GM19351 (cell line): ENCODE results near the gene BORCS8.
"Not testable (repeated sequence)": the region's sequence is repeated elsewhere in the genome, so short reads cannot be mapped to it uniquely, and the experiment has no call there.

Experiments used
- ATAC-seq: cut with Tn5 transposase; IDR thresholded peaks from one replicate; pipeline ENCODE4 v1.9.1; 2021; ENCODE audit warnings: mild to moderate bottlenecking, moderate library complexity; ENCODE audit not compliant: unreplicated experiment

Gene BORCS8

GRCh38 chr19:19181488-19181998, 10.4 kb downstream of the BORCS8 start:
- ATAC-seq, result no peak

GRCh38 chr19:19179548-19180441, 12.2 kb downstream of the BORCS8 start:
- ATAC-seq, result no peak

- no peak for ATAC-seq
Measured at GRCh38 chr19:19176950-19177349, 15.0 kb downstream of the BORCS8 start.

DNA sequence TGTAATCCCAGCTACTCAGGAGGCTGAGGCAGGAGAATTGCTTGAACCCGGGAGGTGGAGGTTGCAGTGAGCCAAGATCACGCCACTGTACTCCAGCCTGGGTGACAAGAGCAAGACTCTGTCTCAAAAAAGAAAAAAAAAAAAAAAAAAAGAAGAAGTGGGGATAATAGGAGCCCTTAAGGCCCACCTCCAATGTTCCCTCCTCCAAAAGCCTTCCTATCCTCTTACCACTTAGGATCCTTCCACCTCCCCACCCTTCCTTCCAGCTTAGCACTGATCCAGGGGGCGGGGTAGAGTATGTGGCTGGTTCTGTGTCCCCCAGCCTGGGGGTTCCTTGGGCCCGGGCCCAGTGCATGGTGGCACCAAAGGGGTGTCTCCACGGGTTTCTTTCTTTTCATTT, 18.7 kb downstream of the BORCS8 start:
- ATAC-seq, result not testable (repeated sequence)

- no peak for ATAC-seq
Measured at GRCh38 chr19:19171821-19172532, 20.0 kb downstream of the BORCS8 start.

DNA sequence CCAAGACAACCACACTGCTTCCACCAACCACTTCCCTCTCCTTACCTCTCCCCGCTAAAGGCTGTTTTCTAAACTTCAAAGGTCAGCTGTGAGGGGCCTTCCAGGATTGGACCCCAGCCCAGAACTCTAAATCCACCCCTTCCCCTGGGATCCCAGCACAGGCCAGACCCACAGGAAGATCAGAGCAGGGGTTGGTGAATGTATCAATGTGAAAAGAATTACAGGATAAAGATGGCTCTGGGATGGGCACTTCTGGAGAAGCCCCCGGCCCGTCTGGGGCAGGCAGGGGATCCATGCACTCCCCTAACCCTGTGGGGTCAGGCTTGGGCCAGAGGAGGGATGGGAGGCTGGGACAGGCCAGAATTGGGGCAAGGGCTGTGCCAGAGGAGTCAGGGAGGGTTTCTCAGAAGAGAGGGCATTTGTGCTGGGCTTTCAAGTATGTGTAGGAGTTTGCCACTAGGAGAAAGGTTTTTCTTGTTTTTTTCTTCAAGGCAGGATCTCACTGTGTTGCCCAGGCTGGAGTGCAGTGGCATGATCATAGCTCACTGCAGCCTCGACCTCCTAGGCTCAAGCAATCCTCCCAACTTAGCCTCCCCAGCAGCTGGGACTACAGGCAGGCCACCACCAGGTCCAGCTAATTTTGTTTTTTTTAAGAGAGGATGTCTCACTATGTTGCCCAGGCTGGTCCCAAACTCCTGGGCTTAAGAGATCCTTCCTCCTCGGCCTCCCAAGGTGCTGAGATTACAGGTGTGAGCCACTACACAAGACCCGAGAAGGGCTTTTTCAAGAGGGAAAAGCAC, 20.9 kb downstream of the BORCS8 start:
- ATAC-seq, result no peak

DNA sequence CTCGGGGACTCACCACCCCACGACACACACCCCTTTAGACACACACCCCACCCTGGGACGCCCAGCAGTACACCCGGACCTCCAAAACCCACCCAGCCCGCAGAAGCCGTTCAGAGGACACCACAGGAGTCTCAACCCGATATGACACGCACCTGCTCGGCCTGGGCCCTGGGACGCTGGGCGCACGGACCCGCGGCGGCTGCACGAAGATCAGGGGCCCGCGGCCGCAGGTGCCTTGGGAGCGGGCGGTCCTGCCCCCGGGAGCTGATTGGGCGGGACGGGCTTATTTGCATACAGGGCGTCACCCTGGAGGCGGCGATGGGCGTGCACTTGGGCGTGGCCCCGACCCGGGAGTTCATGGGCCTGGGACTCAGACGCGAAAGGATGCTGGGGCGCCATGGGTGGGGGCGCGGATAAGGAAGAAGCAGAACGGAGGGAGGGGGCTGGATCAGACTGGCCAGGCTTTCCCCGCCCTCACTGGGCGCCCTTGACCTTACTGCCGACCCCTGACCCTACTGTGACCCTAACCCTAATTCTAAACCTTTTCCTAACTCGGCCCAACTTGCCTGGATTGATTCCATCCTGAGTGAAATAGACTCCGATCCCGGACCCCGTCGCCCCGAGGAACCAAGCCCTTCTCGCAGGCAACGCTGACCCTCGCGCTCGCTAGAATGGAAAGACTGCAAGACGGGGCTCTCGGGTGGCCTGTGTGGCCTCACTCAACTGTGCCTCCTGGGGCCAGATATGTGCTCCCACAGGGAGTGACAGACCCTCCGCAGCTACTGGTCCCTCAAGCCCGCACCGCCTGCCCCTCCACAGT, 21.7 kb downstream of the BORCS8 start, which contains the start of gene MEF2B:
Gene MEF2B (minus strand): TSS at position 211 of the 820 bp plus-strand sequence. CDS start 19,528 bp downstream, outside the sequence.
- peak; percentile 89 for ATAC-seq

DNA sequence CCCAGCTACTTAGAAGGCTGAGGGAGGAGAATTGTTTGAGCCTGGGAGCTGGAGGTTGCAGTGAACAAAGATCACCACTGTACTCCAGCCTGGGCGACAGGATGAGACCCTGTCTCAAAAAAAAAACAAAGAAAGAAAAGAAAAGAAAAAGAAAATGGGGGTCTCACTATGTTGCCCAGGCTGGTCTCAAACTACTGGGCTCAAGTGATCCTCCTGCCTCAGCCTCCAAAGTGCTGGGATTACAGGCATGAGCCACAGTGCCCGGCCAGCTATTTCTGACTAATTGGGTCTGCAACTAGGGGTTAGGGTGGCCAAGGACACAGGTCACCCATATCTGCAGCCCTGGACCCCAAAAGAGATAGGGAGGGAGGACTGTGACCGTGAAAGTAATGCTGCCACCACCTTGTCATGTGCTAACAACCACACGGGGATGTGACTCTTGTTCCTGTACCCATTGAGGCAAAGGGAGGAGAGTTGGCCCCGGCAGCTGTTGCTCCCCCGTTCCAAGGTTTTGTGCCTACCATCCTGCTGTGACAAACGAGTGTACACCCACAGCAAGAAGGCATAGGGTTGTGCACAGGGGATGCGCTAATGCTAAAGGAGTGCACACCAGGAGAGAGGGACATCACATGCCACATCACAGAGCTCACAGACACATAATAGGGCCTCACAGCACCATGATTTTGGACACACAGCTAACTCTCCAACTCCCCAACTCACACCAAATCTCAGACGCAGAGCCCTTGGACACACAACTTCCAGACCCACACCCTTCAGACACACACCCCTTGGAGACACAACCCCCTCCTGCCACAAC, 22.5 kb downstream of the BORCS8 start:
- no peak for ATAC-seq

GRCh38 chr19:19167612-19168011, 24.3 kb downstream of the BORCS8 start:
- no peak for ATAC-seq

GRCh38 chr19:19165396-19165795, 26.6 kb downstream of the BORCS8 start:
- ATAC-seq, result no peak

- ATAC-seq, result no peak
Measured at GRCh38 chr19:19162495-19162894, 29.5 kb downstream of the BORCS8 start.

DNA sequence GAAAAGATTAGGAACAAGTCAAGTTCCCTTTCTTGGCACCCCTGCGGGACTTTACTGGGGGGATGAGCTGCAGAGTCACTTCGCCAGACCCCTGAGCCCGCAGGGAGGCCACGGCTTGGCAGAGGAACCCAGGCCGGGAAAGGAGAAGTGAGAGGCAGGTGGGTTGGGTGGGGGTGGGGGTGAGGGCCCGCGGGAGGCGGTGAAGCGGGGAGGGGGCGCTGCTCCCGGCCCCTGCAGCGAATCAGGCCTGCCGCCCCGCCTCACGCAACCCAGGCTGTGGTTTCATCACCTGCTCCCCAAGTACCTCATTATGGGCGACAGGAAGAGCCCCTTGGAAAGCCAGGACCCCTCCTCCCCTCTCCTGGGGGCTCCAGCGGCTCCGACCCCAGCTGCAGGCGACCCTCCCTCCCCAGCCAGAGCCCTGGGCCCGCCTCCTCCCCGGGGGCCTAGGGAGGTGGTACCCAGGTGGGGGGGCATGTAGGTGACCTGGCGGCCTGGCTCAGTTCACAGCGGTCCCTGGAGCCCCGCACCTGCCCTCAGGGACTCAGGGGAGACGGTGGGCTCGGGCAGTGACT, 31.4 kb downstream of the BORCS8 start:
- peak; percentile 34 for ATAC-seq

DNA sequence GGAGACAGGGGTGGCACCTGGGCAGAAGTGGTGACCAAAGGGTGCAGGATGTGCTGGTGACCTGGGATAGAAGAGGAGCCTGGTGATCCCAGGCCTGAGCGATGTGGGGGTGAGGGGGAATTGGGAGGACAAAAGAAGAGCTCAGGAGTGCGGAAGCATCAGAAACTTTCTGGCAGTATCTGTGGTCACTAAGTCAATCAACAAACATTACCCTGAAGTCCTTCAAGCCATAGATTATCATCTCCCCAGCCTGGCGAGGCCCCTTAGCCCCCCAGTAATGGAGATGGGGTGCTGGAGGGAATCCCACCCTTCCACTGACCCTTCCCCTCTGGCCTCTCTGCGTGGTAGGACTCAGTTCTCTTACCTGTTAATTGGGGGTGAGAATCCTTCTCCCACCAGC, 32.4 kb downstream of the BORCS8 start:
- ATAC-seq, result no peak

- no peak for ATAC-seq
Measured at GRCh38 chr19:19157808-19158207, 34.1 kb downstream of the BORCS8 start.

- ATAC-seq, result peak; percentile 77
Measured at GRCh38 chr19:19155495-19156219, 36.3 kb downstream of the BORCS8 start.

DNA sequence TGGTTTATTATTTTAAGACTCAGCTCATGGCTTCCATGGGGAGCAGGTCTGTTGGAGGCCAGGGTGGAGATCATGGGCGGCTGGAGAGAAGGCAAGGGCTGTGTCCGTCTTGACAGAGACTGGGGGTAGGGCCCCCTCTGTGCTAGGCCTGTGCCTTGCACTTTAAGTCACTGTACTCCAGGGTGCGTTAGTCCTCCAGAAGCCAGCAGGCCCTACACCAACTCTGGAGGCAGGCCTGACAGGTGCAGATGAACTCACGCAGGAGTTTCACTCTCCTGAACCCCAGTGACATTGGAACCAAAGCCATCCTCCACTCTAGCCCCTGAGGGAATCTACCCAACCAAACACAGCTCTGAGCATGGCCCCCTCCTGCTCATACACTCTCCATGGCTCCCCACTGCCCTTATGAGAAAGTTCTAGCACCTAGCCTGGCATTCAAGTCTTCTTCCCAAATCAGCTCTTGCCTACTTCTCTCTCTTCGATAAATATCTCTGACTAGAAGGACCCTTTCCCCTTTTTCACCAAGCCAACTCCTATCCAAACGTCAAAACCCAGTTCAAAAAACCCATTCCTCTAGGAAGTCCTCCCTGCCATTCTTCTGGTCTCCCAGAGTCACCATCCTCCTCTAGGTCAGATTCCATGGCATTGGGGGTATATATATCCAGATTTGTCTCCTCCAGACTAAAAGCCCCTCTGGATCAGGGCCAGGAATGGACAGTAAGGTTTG, 37.0 kb downstream of the BORCS8 start:
- ATAC-seq, result no peak

DNA sequence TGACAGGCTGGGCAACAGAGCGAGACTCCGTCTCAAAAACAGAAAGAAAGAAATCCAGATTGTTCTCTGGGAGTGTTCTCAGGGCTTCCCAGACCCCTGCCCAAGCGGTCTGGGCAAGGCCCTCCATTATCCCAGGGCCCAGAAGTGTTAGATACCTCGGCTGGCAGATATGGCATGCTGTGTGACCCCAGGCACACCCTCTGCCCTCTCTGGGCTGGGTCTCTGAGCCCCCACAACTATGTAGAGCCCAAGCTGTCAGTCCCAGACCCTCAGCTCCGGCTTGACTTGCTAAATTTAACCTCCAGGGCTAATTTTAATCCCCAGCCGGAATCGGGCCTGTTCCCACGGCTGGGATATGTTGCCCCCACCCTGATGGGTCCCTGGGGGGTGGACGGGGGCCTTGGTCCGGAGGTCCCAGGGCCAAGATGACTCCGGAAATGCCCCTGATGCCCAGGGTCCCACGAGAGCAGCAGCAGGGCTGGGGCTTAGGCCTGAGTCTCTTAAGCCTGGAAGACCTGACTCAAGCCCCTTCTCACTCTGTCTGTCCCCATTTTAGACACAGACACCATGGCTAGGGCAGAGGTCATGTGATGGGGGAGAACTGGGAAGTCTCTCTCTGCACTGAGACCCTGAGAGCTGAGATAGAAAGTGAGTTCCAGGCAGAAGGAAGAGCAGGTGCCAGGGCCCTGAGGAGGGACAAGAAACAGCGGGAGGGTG, 39.1 kb downstream of the BORCS8 start:
- ATAC-seq, result no peak
